Vagina (tissue), 2 donors: ENCODE data around the gene DUSP28.

Source experiments
- POLR2A ChIP-seq, 2 donors: fragments of 450-650 bp; IDR thresholded peaks; one replicate each; pipeline ENCODE4 v1.6.1; 2017; ENCODE audit warnings: antibody characterized with exemption in 2 of 2, mild to moderate bottlenecking in 2 of 2, moderate library complexity in 2 of 2
- POLR2AphosphoS5 ChIP-seq, 2 donors: sonication (generic); formaldehyde crosslinking; IDR thresholded peaks; one replicate each; pipeline ENCODE4 v1.9.0; 2017; ENCODE audit warnings: antibody characterized with exemption in 2 of 2, mild to moderate bottlenecking in 2 of 2, low read depth in 1 of 2; ENCODE audit not compliant: insufficient read depth in 1 of 2
- TF ChIP-seq, protein P1 (sequence below), 3 experiments: fragments of 450-650 bp in 2 of 3; fragments of 200-600 bp in 1 of 3; sonication (generic) in 1 of 3; IDR thresholded peaks; one replicate each; pipeline ENCODE4 v1.5.1; 2017 to 2019; ENCODE audit warnings: antibody characterized with exemption in 3 of 3, mild to moderate bottlenecking in 2 of 3, moderate library complexity in 2 of 3

DNA sequence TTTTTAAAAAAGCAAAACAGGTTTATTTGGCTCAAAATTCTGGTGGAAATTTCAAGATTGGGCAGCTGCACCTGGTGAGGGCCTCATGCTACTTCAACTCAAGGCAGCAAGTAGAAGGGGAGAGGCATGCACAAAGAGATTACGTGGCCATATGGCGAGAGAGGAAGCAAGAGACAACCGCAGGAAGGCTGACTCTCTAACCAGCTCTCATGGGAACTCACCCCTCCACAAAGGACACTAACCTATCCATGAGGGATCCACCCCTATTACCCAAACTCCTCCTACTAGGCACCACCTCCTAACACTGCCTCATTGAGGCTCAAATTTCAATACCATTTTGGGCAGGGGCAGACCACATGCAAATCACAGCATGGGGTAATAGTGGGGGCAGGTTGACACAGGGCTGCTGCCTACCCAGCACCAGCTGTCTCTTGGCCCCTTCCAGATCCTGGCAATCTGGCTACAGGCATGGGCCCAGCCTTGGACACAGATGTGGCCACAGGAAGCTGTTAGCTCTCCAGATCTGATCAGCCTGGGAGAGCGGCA lies 24.4 kb downstream of the DUSP28 start:
- TF ChIP-seq POLR2A (IDR thresholded peaks at IDR 0.05) (no peak), POLR2AphosphoS5 (IDR thresholded peaks at IDR 0.05; ENCODE audit: insufficient read depth in 1 of 2, low read depth in 1 of 2) (no peak)
- TF ChIP-seq, protein P1, sequence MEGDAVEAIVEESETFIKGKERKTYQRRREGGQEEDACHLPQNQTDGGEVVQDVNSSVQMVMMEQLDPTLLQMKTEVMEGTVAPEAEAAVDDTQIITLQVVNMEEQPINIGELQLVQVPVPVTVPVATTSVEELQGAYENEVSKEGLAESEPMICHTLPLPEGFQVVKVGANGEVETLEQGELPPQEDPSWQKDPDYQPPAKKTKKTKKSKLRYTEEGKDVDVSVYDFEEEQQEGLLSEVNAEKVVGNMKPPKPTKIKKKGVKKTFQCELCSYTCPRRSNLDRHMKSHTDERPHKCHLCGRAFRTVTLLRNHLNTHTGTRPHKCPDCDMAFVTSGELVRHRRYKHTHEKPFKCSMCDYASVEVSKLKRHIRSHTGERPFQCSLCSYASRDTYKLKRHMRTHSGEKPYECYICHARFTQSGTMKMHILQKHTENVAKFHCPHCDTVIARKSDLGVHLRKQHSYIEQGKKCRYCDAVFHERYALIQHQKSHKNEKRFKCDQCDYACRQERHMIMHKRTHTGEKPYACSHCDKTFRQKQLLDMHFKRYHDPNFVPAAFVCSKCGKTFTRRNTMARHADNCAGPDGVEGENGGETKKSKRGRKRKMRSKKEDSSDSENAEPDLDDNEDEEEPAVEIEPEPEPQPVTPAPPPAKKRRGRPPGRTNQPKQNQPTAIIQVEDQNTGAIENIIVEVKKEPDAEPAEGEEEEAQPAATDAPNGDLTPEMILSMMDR (IDR thresholded peaks at IDR 0.05) = no peak
